H1 (cell line): ENCODE measurements around the gene ARID1B. TPM values are rescaled to one million over a fixed set of nuclear protein-coding genes. Genes with fewer than 3 reads are reported as not detected.

Source experiments
- CTCF ChIA-PET: fragments of 300-600 bp; sonication (Branson Sonifier 250); formaldehyde crosslinking; loops from one replicate; lab custom pipeline; 2021; ENCODE audit not compliant: partially characterized antibody; lab: Charles Lee
- POLR2A ChIA-PET: fragments of 300-600 bp; sonication (Branson Sonifier 250); formaldehyde crosslinking; loops from one replicate; lab custom pipeline; 2021; ENCODE audit warnings: inconsistent platforms; ENCODE audit not compliant: partially characterized antibody; lab: Charles Lee
- DNase-seq, 2 experiments: peaks; one replicate each; pipeline versions ENCODE4 v3.0.0 to v3.0.0-alpha.2; 2010 to 2022; ENCODE audit warnings: low spot score in 2 of 2, low read depth in 1 of 2, mixed read lengths in 1 of 2
- FAIRE-seq: peaks from 2 replicates; lab custom pipeline; 2011; peaks lifted over from hg19 to GRCh38; lab: Jason Lieb, UNC
- H2AFZ ChIP-seq: 2 replicates; pipeline ENCODE4 v1.8.1; 2012; ENCODE audit warnings: low read length, inconsistent platforms
- H2AK5ac ChIP-seq: 2 replicates; pipeline ENCODE4 v1.6.1; 2013; ENCODE audit warnings: low read depth, low read length
- H2BK120ac ChIP-seq: replicated peaks from 2 replicates; pipeline ENCODE3; 2013; ENCODE audit warnings: low read depth, low read length, inconsistent platforms
- H2BK12ac ChIP-seq: 2 replicates; pipeline ENCODE4 v1.6.1; 2013; ENCODE audit warnings: low read depth, low read length
- H2BK15ac ChIP-seq: 2 replicates; pipeline ENCODE4 v1.6.1; 2013; ENCODE audit warnings: low read length
- H2BK20ac ChIP-seq: 2 replicates; pipeline ENCODE4 v1.6.1; 2013; ENCODE audit warnings: low read length
- H2BK5ac ChIP-seq: 2 replicates; pipeline ENCODE4 v1.6.1; 2013; ENCODE audit warnings: low read depth, low read length
- H3K14ac ChIP-seq: 2 replicates; pipeline ENCODE4 v1.6.1; 2013; ENCODE audit warnings: inconsistent platforms; ENCODE audit not compliant: insufficient read length
- H3K18ac ChIP-seq: 2 replicates; pipeline ENCODE4 v1.6.1; 2013; ENCODE audit warnings: low read length; ENCODE audit errors: extremely low read depth
- H3K23ac ChIP-seq: 2 replicates; pipeline ENCODE4 v1.6.1; 2013; ENCODE audit warnings: inconsistent platforms; ENCODE audit not compliant: insufficient read length
- H3K23me2 ChIP-seq: 2 replicates; pipeline ENCODE4 v1.6.1; 2013; ENCODE audit warnings: low read depth, low read length
- H3K27ac ChIP-seq: 2 replicates; pipeline ENCODE4 v1.6.1; 2011; ENCODE audit warnings: low read depth, low read length, inconsistent platforms
- H3K27me3 ChIP-seq, 4 experiments: replicated peaks in 1 of 4; 1 replicate in 1 of 4; 2 replicates in 3 of 4; pipeline versions ENCODE4 v1.6.1 to v1.8.1; 2011 to 2013; ENCODE audit warnings: low read length in 3 of 4, mild to moderate bottlenecking in 3 of 4, inconsistent platforms in 2 of 4, mixed read lengths in 2 of 4, moderate library complexity in 1 of 4; ENCODE audit not compliant: control insufficient read depth in 3 of 4, insufficient read depth in 3 of 4; ENCODE audit errors: extremely low read depth in 1 of 4
- H3K36me3 ChIP-seq, 4 experiments: 2 replicates each; pipeline versions ENCODE4 v1.6.1 to v1.8.1; 2011 to 2013; ENCODE audit warnings: mild to moderate bottlenecking in 4 of 4, low read length in 3 of 4, moderate library complexity in 2 of 4, control low read depth in 1 of 4, inconsistent platforms in 1 of 4; ENCODE audit not compliant: insufficient read depth in 4 of 4, control insufficient read depth in 2 of 4
- H3K4ac ChIP-seq: replicated peaks from 2 replicates; pipeline ENCODE3; 2013; ENCODE audit warnings: low read length, low read depth, mixed read lengths, inconsistent platforms; ENCODE audit not compliant: insufficient read length
- H3K4me1 ChIP-seq, 4 experiments: replicated peaks in 1 of 4; 1 replicate in 1 of 4; 2 replicates in 3 of 4; pipeline versions ENCODE4 v1.6.1 to v1.8.1; 2011 to 2013; ENCODE audit warnings: low read length in 3 of 4, inconsistent platforms in 2 of 4, mixed read lengths in 1 of 4; ENCODE audit not compliant: insufficient read depth in 4 of 4, control insufficient read depth in 3 of 4
- H3K4me2 ChIP-seq, 2 experiments: 2 replicates each; pipeline versions ENCODE4 v1.6.1 to v1.8.1; 2011 to 2013; ENCODE audit warnings: low read depth in 2 of 2, low read length in 2 of 2, control low read depth in 1 of 2, inconsistent platforms in 1 of 2, mild to moderate bottlenecking in 1 of 2; ENCODE audit not compliant: insufficient read depth in 1 of 2
- H3K4me3 ChIP-seq, 4 experiments: fragments of 200-600, 300-600 bp in 1 of 4; sonication (generic), shearing (Covaris generic), sonication (Bioruptor Twin) in 1 of 4; 2 replicates each; pipeline versions ENCODE4 v1.5.1 to v1.8.1; 2011 to 2016; ENCODE audit warnings: low read length in 4 of 4, low read depth in 3 of 4, control low read depth in 2 of 4, inconsistent platforms in 2 of 4, mild to moderate bottlenecking in 2 of 4, mixed read lengths in 1 of 4, moderate library complexity in 1 of 4; ENCODE audit not compliant: insufficient read depth in 2 of 4; ENCODE audit errors: extremely low read depth in 1 of 4
- H3K56ac ChIP-seq: replicated peaks from 2 replicates; pipeline ENCODE3; 2013; ENCODE audit warnings: low read depth, mild to moderate bottlenecking, mixed read lengths, low read length, inconsistent platforms; ENCODE audit not compliant: insufficient read length
- H3K79me1 ChIP-seq: 2 replicates; pipeline ENCODE4 v1.6.1; 2013; ENCODE audit warnings: low read depth, low read length, control low read depth
- H3K79me2 ChIP-seq, 2 experiments: 2 replicates each; pipeline versions ENCODE4 v1.6.1 to v1.8.1; 2012 to 2013; ENCODE audit warnings: low read length in 2 of 2, mild to moderate bottlenecking in 2 of 2, inconsistent platforms in 1 of 2; ENCODE audit not compliant: insufficient read depth in 2 of 2, control insufficient read depth in 1 of 2
- H3K9ac ChIP-seq, 4 experiments: replicated peaks in 1 of 4; 1 replicate in 1 of 4; 2 replicates in 3 of 4; pipeline versions ENCODE4 v1.6.1 to v1.8.1; 2011 to 2013; ENCODE audit warnings: low read depth in 3 of 4, low read length in 3 of 4, control low read depth in 2 of 4, mild to moderate bottlenecking in 2 of 4, moderate library complexity in 2 of 4, inconsistent platforms in 1 of 4; ENCODE audit errors: extremely low read depth in 1 of 4
- H3K9me3 ChIP-seq, 2 experiments: 2 replicates each; pipeline versions ENCODE4 v1.6.1 to v1.8.1; 2012 to 2013; ENCODE audit warnings: mild to moderate bottlenecking in 2 of 2, moderate library complexity in 2 of 2, control low read depth in 1 of 2, inconsistent platforms in 1 of 2, low read depth in 1 of 2, low read length in 1 of 2, mixed read lengths in 1 of 2; ENCODE audit not compliant: insufficient read depth in 2 of 2
- H4K20me1 ChIP-seq, 2 experiments: replicated peaks in 1 of 2; 2 replicates each; pipeline versions ENCODE3 to v1.8.1; 2011 to 2013; ENCODE audit warnings: inconsistent platforms in 2 of 2, low read length in 2 of 2, mild to moderate bottlenecking in 1 of 2; ENCODE audit not compliant: insufficient read depth in 2 of 2, control insufficient read depth in 1 of 2
- H4K5ac ChIP-seq: 2 replicates; pipeline ENCODE4 v1.6.1; 2013; ENCODE audit warnings: low read length, low read depth, mixed read lengths, inconsistent platforms; ENCODE audit not compliant: insufficient read length
- H4K8ac ChIP-seq: 2 replicates; pipeline ENCODE4 v1.8.0; 2013; ENCODE audit warnings: mild to moderate bottlenecking, moderate library complexity, low read length, inconsistent platforms; ENCODE audit not compliant: insufficient read depth; ENCODE audit errors: extremely low read depth
- H4K91ac ChIP-seq: replicated peaks from 2 replicates; pipeline ENCODE3; 2013; ENCODE audit warnings: low read length, mixed read lengths, inconsistent platforms; ENCODE audit not compliant: insufficient read length
- NRF1 ChIP-seq: IDR thresholded peaks from 2 replicates; pipeline ENCODE4 v1.6.1; 2011; ENCODE audit warnings: mild to moderate bottlenecking, low read depth, low read length, improper control_type of control experiment
- WGBS, 2 experiments: shearing (Covaris generic) in 1 of 2; methylation state at CpG; one replicate each; pipeline versions ENCODE4 v1.1.6 to v1.1.7; 2013 to 2015; ENCODE audit warnings: low lambda C conversion rate in 2 of 2, mixed read lengths in 2 of 2, inconsistent platforms in 1 of 2, low coverage in 1 of 2, missing lambda C conversion rate in 1 of 2; ENCODE audit not compliant: insufficient replicate concordance in 2 of 2, insufficient coverage in 1 of 2, insufficient read length in 1 of 2; ENCODE audit errors: extremely low coverage in 1 of 2, missing lambda C conversion rate in 1 of 2; 5-methylcytosine and 5-hydroxymethylcytosine counted together
- polyA plus RNA-seq, 7 experiments: library from polyadenylated mRNA; depleted of rRNA in 3 of 7; stranded (reverse) in 5 of 7; unstranded in 2 of 7; fragments of >200 nt in 5 of 7; fragments of 200-250 nt in 2 of 7; gene quantifications; 1 replicate in 5 of 7; 2 replicates in 1 of 7; 4 replicates in 1 of 7; pipeline versions ENCODE4 v1.2.1 to v1.2.3, GENCODE V29; 2011 to 2013; ENCODE audit warnings: missing spikeins in 2 of 7, mixed read lengths in 2 of 7
- total RNA-seq: library from RNA; stranded (reverse); fragmentation: NEBNext Ultra II Directional; extraction: Animal tissue kit (Norgen Biotek cat#: 25700); gene quantifications from 2 replicates; pipeline ENCODE4 v1.2.1, GENCODE V29; 2021

Gene ARID1B
- total and polyA plus RNA-seq, 2 of the 8 experiments (the other 6 are each of a cell fraction or from before 2014, with no cell fraction given): 24.3 to 70.3 TPM

GRCh38 chr6:157182503-157183264 lies 405.5 kb downstream of the ARID1B start:
- Histone ChIP-seq H4K5ac (no peak overlapping the region), H2BK15ac (no peak overlapping the region), H3K79me2 (no peaks in the 10 kb centered on the region), H3K4me1 (no peaks in the 10 kb centered on the region), H2BK12ac (no peak overlapping the region), H3K4ac (no peak overlapping the region), H3K9me3 (no peaks in the 10 kb centered on the region), H2BK20ac (no peak overlapping the region), H2BK120ac (no peak overlapping the region), H3K18ac (no peak overlapping the region), H3K4me2 (no peak overlapping the region), H3K4me3 (no peak overlapping the region), H3K27ac (no peak overlapping the region), H4K8ac (no peak overlapping the region), H2AFZ (no peak overlapping the region), H4K20me1 (peaks cover 0 to 2% of the 10 kb centered on the region in 2 experiments), H3K56ac (no peak overlapping the region), H3K9ac (no peak overlapping the region), H2BK5ac (no peak overlapping the region), H3K23me2 (no peaks in the 10 kb centered on the region), H3K23ac (no peak overlapping the region), H3K79me1 (no peaks in the 10 kb centered on the region), H2AK5ac (no peak overlapping the region), H4K91ac (no peak overlapping the region), H3K27me3 (no peaks in the 10 kb centered on the region), H3K36me3 (peaks cover 6 to 17% (median 10%) of the 10 kb centered on the region in 4 experiments; a peak in 7 of 8 replicates), H3K14ac (no peak overlapping the region)
- 89% methylated on average over 15 of the region's 15 CpGs; no CpG with 5 or more reads in 1 of the 2 experiments for WGBS, 2 experiments
- POLR2A ChIA-PET: no interaction called here
- no peak for DNase-seq
- FAIRE-seq: no peak
- CTCF ChIA-PET: interaction anchor here (0.7 to 11.3 kb wide), 7 partner anchors 8 to 147 kb away, joined by 3 to 128 read pairs (median 3); no protein-coding TSS in a partner anchor
- TF ChIP-seq NRF1: no peak
